Activated naive CD8-positive, alpha-beta T cell treated with anti-CD3 and anti-CD28 coated beads, Interleukin-2, amount 50 U/mL, for 16 hours (primary cell): ENCODE measurements around the gene SPTBN1.
"Not testable (repeated sequence)": the region's sequence is repeated elsewhere in the genome, so short reads cannot be mapped to it uniquely, and the experiment has no call there.

Source experiments
- DNase-seq: peaks from one replicate; pipeline ENCODE4 v3.0.0-alpha.2; 2020; ENCODE audit warnings: low read depth, low spot score

SPTBN1 gene

GRCh38 chr2:54671875-54672589 lies 215.9 kb downstream of the SPTBN1 start:
- no peak for DNase-seq

GRCh38 chr2:54672590-54673456 lies 216.7 kb downstream of the SPTBN1 start:
- DNase-seq = no peak

- DNase-seq = no peak
Observed at GRCh38 chr2:54673501-54673998, 217.4 kb downstream of the SPTBN1 start.

DNA sequence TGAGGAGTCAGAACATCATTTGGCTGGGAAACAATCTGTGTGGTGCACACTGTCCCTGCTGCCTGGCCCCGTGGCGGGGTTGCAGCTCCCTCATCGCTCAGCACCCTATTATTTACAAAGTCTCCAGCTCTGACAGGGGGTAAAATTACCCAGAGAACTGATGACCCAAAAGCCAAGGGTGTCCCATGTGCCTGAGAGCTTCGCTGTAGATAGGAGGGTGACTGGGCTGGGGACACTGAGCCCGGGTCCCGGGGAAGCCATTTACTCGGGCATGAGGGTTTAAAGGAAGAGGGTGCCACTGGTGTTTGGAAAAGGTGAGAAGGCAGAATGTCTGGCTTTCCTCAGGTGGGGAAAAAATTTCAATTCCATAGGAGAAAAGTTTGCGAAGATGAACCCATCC lies 219.2 kb downstream of the SPTBN1 start:
- DNase-seq = no peak

DNA sequence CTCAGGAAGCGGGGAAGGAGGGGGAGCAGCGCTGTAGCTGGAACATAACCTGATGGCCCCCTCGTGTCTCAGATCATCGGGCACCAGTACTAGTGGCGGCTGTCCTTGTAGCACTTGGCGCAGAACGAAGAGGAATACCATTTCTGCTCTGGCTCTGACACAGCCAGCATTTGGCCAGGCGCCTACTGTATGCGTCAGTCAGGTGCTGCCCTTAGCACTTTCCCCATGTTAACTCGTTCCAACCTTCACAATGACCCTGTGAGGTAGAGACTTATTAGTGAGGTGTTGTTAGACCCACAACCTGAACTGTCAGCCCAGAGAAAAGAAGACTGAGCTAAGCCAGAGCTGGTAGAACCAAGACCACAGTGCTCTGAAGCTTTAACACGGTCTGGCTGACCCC lies 219.6 kb downstream of the SPTBN1 start:
- no peak for DNase-seq

GRCh38 chr2:54676656-54677055 lies 220.5 kb downstream of the SPTBN1 start:
- DNase-seq = no peak

- DNase-seq = no peak
Observed at GRCh38 chr2:54677476-54678265, 221.5 kb downstream of the SPTBN1 start.

DNA sequence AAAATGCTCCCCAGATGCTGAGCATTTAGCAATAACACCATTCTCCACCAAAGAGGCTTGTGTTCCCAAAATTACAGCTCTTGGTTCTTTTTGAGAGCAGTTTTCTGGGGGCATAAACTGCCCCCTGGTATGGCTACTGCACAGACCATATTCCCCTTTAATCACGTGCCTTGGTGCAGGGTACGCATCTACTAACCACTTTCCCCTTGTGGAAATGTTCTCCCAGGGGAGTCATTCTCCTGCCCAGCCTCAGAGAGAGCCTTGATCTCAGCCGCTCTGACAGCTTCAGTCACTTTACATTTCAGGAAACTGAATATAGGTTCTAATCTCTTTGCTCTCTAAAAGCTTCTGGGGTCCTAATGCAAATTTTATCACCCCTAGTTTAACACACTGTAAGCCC lies 222.6 kb downstream of the SPTBN1 start:
- DNase-seq = no peak

GRCh38 chr2:54680397-54681041 lies 224.4 kb downstream of the SPTBN1 start:
- no peak for DNase-seq

DNA sequence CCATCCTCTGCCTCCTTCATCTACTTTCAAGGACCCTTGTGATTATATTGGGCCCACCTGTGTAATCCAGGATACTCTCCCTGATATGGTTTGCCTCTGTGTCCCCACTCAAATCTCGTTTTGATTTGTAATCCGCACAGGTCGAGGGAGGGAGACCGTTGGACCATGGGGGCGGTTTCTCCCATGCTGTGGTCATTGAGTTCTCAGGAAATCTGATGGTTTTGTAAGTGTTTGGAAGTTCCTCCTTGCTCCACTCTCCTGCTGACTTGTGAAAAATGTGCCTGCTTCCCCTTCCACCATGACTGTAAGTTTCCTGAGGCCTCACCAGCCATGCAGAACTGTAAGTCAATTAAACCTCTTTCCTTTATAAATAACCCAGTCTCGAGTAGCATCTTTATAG lies 225.3 kb downstream of the SPTBN1 start:
- no peak for DNase-seq

DNA sequence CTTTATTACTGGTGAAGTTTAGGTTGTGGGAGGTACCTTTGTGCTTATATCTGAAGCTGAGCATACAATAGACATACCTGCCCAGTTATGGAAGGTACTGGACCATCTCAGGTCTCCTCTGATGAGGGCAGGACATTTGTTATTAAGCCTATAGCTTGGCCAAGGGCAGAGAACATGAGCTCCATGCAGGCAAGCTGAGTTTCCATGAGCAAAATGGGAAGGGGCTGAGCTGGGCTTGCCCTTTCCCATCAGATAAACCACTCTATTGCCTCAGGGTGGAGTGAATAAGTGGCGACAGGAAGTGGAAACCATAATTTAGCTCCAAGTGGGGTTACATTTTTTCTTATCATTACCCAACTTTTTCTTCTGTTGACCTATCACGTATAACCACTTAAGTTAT lies 227.5 kb downstream of the SPTBN1 start:
- no peak for DNase-seq

DNA sequence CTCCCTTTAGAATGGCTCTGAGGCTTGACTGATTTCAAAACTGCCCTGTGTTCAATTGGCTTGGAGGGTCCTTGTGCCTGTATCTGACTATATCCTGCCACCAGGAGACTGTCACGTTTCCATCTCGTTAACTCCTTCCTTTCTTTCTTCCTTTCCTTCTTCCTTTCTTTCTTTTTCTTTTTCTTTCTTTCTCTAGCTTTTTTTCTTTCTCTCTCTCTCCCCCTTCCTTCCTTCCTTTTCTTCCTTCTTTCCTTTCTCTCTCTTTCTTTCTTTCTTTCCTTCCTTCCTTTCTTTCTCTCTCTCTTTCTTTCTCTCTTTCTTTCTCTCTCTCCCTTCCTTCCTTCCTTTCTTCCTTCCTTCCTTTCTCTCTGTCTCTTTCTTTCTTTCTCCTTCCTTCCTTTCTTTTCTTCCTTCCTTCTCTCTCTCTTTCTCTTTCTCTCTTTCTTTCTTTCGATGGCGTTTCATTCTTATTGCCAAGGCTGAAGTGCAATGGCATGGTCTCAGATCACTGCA lies 229.2 kb downstream of the SPTBN1 start:
- DNase-seq = no peak

GRCh38 chr2:54687595-54688152 lies 231.5 kb downstream of the SPTBN1 start:
- DNase-seq = no peak

GRCh38 chr2:54691445-54692135 lies 235.5 kb downstream of the SPTBN1 start:
- DNase-seq = no peak

- DNase-seq = no peak
Observed at GRCh38 chr2:54692556-54692955, 236.4 kb downstream of the SPTBN1 start.

- DNase-seq = no peak
Observed at GRCh38 chr2:54695378-54695777, 239.3 kb downstream of the SPTBN1 start.

DNA sequence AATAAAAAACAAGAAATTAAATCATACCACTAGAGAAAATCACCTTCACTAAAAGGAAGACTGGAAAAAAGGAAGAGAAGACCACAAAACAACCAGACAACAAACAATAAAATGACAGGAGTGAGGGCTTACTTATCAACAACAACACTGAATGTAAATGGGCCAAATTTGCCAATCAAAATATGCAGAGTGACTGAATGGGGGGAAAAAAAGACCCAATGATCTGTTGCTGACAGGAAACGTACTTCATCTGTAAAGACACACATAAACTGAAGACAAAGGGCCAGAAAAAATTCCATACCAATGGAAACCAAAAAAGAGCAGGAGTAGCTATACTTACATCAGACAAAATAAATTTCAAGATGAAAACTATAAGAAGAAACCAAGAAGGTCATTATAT lies 241.8 kb downstream of the SPTBN1 start:
- DNase-seq = no peak

DNA sequence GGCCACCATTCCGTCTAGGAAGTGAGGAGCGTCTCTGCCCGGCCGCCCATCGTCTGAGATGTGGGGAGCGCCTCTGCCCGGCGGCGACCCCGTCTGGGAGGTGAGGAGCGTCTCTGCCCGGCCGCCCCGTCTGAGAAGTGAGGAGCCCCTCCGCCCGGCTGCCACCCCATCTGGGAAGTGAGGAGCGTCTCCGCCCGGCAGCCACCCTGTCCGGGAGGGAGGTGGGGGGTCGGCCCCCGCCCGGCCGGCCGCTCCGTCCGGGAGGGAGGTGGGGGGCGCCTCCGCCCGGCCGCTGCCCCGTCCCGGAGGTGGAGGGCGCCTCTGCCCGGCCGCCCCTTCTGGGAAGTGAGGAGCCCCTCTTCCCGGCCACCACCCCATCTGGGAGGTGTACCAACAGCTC lies 242.8 kb downstream of the SPTBN1 start:
- not testable (repeated sequence) for DNase-seq

GRCh38 chr2:54699665-54700064 lies 243.5 kb downstream of the SPTBN1 start:
- DNase-seq = no peak

DNA sequence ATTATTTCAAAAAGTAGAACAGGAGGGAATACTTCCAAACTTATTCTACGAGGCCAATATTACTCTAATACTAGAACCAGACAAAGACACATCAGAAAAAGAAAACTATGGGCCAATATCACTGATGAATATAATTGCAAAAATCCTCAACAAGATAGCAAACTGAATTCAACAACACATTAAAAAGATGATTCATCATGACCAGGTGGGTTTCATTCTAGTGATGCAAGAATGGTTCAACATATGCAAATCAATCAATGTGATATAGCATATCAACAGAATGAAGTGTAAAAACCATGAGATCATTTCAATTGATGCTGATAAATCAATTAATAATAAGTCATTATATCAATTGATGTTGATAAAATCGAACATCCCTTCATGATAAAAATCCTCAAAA lies 244.9 kb downstream of the SPTBN1 start:
- DNase-seq = no peak
